GM23248 (cell line): ENCODE results near the gene PTTG2.

Experiments
- EZH2 ChIP-seq: fragments of 200-600 bp; sonication (generic); IDR thresholded peaks from 2 replicates; pipeline ENCODE4 v1.6.1; 2018; ENCODE audit warnings: antibody characterized with exemption, mild to moderate bottlenecking; ENCODE audit not compliant: insufficient read depth, poor library complexity, severe bottlenecking
- EZH2phosphoT487 ChIP-seq: fragments of 200-600 bp; sonication (generic); IDR thresholded peaks from 2 replicates; pipeline ENCODE4 v1.6.1; 2018; ENCODE audit warnings: antibody characterized with exemption, moderate library complexity, mild to moderate bottlenecking, low read depth; ENCODE audit not compliant: insufficient read depth

DNA sequence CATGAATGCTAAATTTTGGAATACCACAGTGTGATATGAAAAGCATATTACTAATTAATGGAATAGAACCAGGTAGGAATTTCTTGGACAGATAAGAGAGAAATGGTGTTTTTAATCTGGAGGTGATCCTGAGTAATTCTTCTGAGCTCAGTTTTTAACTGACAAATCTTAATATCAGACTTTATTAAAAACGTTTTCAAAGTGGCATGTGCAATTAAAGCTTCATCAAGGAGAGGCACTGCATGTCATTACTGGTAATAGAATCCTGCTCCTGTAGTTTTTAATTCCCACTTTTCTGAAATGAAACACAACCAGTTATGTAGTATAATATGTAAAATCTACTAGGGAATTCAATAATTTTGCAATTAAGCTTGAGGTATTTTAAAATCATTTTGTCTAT, 7.0 kb upstream of the PTTG2 start:
- TF ChIP-seq EZH2 (no peak), EZH2phosphoT487 (no peak)
